Coronary artery (tissue), 2 donors: ENCODE measurements around the gene PAX5.

Experiments
- DNase-seq: peaks from one replicate; pipeline ENCODE4 v3.0.0-alpha.2; 2017; ENCODE audit warnings: low spot score
- H3K27ac ChIP-seq, 2 donors: fragments of 200-600 bp; sonication (generic); one replicate each; pipeline ENCODE4 v1.5.1; 2016 to 2019
- H3K4me3 ChIP-seq: fragments of 200-600 bp; sonication (generic); 2 replicates; pipeline ENCODE4 v1.5.1; 2016; ENCODE audit warnings: mild to moderate bottlenecking, moderate library complexity
- CTCF ChIP-seq: fragments of 200-600 bp; sonication (generic); IDR thresholded peaks from one replicate; pipeline ENCODE4 v1.5.1; 2019; ENCODE audit warnings: antibody characterized with exemption

Gene PAX5

GRCh38 chr9:36959681-36960574, 74.1 kb downstream of the PAX5 start:
- no peak overlapping the region for H3K27ac ChIP-seq
- DNase-seq: no peak
- no peak overlapping the region for H3K4me3 ChIP-seq
- TF ChIP-seq CTCF: no peak

GRCh38 chr9:36956908-36957307, 77.2 kb downstream of the PAX5 start:
- Histone ChIP-seq H3K27ac (no peak overlapping the region), H3K4me3 (no peak overlapping the region)
- no peak for TF ChIP-seq CTCF
- DNase-seq: no peak

- Histone ChIP-seq H3K4me3 (no peak overlapping the region), H3K27ac (no peak overlapping the region)
- no peak for TF ChIP-seq CTCF
- no peak for DNase-seq
Observed at GRCh38 chr9:36950389-36950788, 83.7 kb downstream of the PAX5 start.

GRCh38 chr9:36949466-36949865, 84.6 kb downstream of the PAX5 start:
- H3K27ac ChIP-seq: no peak overlapping the region
- no peak for TF ChIP-seq CTCF
- DNase-seq: no peak

DNA sequence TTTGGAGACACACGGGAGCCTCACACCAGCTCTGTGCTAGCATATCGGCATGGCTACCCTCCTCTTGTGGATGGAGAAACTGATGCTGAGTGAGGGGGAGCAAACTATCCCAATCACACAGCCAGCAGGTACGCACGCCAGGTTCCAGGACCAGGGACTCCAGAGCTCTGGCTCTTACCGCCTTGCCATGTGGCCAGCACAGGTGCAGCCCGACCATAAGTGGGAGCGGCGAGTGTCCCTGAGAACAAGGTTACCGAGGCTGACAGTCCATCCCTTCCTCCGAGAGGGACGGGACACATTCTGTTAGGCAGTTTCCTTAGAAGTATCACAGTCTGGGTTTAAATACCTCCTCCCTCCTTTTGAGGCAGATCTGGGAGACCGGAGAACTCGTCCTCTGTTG, 86.0 kb downstream of the PAX5 start:
- no peak for TF ChIP-seq CTCF
- Histone ChIP-seq H3K27ac (no peak overlapping the region), H3K4me3 (no peak overlapping the region)
- DNase-seq: no peak

More at GRCh38 chr9:36949466-36949865, 84.6 kb downstream of the PAX5 start:
- H3K4me3 ChIP-seq: no peak overlapping the region

DNA sequence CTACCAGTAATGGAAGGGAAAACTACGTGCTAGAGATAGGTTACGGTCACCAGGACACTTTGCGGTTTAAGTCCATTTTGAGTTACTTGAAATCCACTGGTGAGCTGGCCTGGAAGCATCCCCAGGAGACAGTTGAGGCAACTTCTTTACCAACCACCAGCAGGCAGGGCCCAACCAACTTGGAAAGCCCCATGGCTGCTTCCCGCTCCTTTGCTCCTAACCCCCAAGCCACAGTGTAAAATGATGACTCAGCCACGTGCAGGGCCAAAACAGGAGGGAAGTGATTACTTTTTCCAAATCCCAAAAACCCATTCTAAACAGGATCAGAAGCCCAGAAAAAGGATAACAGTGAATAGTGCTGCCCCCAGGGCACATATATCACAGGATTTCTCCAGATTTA, 87.4 kb downstream of the PAX5 start:
- TF ChIP-seq CTCF: no peak
- Histone ChIP-seq H3K4me3 (no peak overlapping the region), H3K27ac (no peak overlapping the region)
- DNase-seq: no peak

- DNase-seq: no peak
- Histone ChIP-seq H3K27ac (no peak overlapping the region), H3K4me3 (no peak overlapping the region)
- no peak for TF ChIP-seq CTCF
Observed at GRCh38 chr9:36945999-36946398, 88.1 kb downstream of the PAX5 start.
